Endothelial cell of umbilical vein (primary cell): Measurements from ENCODE around the gene CACNA1C.

Experiments
- POLR2A ChIP-seq: IDR thresholded peaks from 2 replicates; pipeline ENCODE4 v1.6.1; 2012; ENCODE audit warnings: low read depth, mild to moderate bottlenecking, control low read depth, low read length
- POLR2AphosphoS5 ChIP-seq: IDR thresholded peaks from 2 replicates; pipeline ENCODE4 v1.6.1; 2012; ENCODE audit warnings: low read depth, mild to moderate bottlenecking, control low read depth, low read length, moderate library complexity; ENCODE audit not compliant: insufficient read depth
- TF ChIP-seq, protein P1 (sequence below), 2 donors: IDR thresholded peaks; 1 replicate in 1 of 2; 2 replicates in 1 of 2; pipeline ENCODE4 v1.5.1; 2011; ENCODE audit warnings: low read length in 2 of 2, mild to moderate bottlenecking in 2 of 2, moderate library complexity in 2 of 2, control low read depth in 1 of 2, inconsistent platforms in 1 of 2, low read depth in 1 of 2; ENCODE audit not compliant: insufficient read depth in 1 of 2; ENCODE audit errors: extremely low read depth in 1 of 2

DNA sequence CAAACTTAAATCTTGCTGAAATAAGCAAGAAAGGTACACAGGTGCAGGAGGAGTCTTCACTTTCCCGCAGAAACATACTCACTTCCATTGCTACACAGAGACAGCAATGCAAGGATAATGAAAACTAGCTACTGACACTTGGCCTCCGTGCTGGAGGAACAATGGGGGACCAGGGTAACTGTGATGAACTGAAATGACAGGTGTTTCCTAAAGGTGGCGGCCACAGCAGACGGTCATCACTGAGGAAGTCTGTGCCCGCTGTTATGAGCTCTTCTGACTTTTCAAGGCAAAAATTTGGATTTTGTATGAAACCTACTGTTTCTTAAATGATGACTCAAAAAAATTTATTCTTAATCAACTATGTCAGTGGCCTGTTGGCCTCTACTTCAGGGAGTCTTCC lies 189.4 kb downstream of the CACNA1C start:
- TF ChIP-seq, protein P1, sequence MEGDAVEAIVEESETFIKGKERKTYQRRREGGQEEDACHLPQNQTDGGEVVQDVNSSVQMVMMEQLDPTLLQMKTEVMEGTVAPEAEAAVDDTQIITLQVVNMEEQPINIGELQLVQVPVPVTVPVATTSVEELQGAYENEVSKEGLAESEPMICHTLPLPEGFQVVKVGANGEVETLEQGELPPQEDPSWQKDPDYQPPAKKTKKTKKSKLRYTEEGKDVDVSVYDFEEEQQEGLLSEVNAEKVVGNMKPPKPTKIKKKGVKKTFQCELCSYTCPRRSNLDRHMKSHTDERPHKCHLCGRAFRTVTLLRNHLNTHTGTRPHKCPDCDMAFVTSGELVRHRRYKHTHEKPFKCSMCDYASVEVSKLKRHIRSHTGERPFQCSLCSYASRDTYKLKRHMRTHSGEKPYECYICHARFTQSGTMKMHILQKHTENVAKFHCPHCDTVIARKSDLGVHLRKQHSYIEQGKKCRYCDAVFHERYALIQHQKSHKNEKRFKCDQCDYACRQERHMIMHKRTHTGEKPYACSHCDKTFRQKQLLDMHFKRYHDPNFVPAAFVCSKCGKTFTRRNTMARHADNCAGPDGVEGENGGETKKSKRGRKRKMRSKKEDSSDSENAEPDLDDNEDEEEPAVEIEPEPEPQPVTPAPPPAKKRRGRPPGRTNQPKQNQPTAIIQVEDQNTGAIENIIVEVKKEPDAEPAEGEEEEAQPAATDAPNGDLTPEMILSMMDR (IDR thresholded peaks at IDR 0.05; ENCODE audit: extremely low read depth in 1 of 2, insufficient read depth in 1 of 2, low read depth in 1 of 2, low read length in 2 of 2): no peak
- TF ChIP-seq POLR2AphosphoS5: no peak
- TF ChIP-seq POLR2A: no peak
